ENCODE results near the gene ATP8B3. TPM values are rescaled to one million over a fixed set of nuclear protein-coding genes. Genes with fewer than 3 reads are reported as not detected.
"Not testable (repeated sequence)": the region's sequence is repeated elsewhere in the genome, so short reads cannot be mapped to it uniquely, and the experiment has no call there.

ATP8B3 gene
- total and polyA plus RNA-seq, 2 experiments from 2014 or later = 2.1 to 6.0 TPM

DNA sequence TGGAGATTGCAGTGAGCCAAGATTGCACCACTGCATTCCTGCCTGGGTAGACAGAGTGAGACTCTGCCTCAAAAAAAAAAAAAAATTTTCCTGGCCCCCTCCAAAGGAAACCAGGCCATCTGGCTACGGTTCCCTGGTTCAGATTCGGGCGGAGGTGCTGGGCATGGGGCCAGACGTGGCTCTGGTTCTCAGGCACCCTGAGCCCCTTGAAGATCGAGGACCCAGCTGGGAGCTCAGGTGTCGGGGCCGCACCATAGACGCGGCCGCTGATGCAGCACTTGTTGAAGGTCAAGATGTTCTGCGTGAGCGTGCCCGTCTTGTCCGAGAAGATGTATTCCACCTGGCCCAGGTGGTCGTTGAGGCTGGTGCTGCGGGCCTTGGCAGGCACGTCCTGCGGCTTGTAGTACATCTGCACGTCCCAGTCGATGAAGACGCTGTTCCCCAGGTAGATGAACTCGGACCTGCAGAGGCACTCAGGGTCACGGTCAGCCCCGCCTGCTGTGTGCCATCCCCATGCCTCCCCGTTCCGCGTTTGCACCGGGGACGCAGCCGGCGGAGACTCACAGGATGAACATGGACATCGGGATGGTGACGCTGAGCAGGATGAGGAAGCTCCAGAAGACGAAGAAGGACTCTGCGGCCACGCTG lies 12.3 kb downstream of the ATP8B3 start (continued):
- TF ChIP-seq, protein P1, sequence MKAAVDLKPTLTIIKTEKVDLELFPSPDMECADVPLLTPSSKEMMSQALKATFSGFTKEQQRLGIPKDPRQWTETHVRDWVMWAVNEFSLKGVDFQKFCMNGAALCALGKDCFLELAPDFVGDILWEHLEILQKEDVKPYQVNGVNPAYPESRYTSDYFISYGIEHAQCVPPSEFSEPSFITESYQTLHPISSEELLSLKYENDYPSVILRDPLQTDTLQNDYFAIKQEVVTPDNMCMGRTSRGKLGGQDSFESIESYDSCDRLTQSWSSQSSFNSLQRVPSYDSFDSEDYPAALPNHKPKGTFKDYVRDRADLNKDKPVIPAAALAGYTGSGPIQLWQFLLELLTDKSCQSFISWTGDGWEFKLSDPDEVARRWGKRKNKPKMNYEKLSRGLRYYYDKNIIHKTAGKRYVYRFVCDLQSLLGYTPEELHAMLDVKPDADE (IDR thresholded peaks at IDR 0.05) = no peak

DNA sequence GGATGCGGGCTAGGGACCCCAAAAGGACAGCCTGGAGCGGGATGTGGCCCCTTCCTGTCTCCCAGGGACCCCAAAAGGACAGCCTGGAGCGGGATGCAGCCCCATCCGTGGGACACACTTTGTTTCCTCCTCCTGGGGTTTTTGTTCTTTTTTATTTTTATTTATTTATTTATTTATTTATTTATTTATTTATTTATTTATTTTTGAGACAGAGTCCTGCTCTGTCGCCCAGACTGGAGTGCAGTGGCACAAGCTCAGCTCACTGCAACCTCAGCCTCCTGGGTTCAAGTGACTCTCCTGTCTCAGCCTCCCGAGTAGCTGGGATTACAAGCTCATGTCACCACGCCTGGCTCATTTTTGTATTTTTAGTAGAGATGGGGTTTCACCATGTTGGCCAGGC lies 14.8 kb downstream of the ATP8B3 start:
- not testable (repeated sequence) for H3K27ac Mint-ChIP-seq; H3F3A ChIP-seq (replicated peaks; ENCODE audit: low read depth); H3K27me3 ChIP-seq (ENCODE audit: insufficient read depth); H3K4me3 Mint-ChIP-seq; H2AFZ ChIP-seq; ATAC-seq; H3K9me3 Mint-ChIP-seq; H3K36me3 ChIP-seq (ENCODE audit: insufficient read depth); H3K4me3 ChIP-seq; H3K4me2 ChIP-seq; H3K27ac ChIP-seq (ENCODE audit: low read depth); H3K36me3 Mint-ChIP-seq (ENCODE audit: low read depth); DNase-seq (ENCODE audit: low spot score); H3K79me2 ChIP-seq (replicated peaks; ENCODE audit: insufficient read depth); H3K9me2 ChIP-seq (ENCODE audit: insufficient read depth); H4K20me1 ChIP-seq (replicated peaks; ENCODE audit: insufficient read depth)
- Mint-ChIP-seq H3K4me1 (peaks cover 13% of the 10 kb centered on the region), H3K27me3 (ENCODE audit: insufficient read depth, low read depth, poor library complexity) (peaks cover 12% of the 10 kb centered on the region)
- H3K4me1 ChIP-seq (ENCODE audit: insufficient read depth) = peaks cover 11% of the 10 kb centered on the region; the same call in 1 of the 2 replicates

DNA sequence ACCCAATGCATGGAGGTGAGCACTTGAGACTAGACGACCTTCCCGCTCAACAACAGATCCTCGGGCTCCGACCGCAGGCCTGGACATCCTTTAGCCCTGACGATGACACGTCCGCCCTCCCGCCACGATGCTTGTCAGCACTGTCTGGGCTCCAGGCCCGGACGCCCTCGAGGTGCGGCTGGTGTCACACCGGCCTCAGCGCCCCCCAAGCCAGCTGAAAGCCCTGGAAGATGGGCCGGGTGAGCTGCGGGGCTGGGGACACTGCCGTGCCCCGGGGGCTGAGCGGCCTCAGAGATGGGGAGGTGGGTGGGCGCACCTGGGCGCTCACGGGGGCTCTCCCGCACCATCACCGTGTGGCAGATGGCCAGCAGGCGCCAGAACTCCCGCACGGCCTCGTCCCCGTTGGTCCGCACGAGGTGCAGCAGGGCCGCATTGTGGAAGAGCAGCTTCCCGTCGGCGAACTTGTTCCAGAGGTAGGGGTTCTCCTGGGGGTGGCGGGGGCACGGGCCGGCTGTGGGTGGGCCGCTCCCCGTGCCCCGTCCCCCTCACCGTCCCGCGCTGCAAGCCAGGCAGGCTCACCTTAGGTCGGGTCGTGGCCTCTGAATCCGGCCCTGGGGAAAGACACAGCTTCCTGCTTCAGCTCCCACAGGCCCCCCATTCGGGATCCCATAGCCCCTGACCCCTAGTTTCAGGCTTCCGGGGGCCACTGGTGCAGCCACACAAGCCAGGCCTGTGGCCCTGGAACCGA lies 15.5 kb downstream of the ATP8B3 start:
- Histone ChIP-seq H3K79me2 (replicated peaks; ENCODE audit: insufficient read depth) (no peaks in the 10 kb centered on the region), H3K27ac (ENCODE audit: low read depth) (no peak overlapping the region), H3K36me3 (ENCODE audit: insufficient read depth) (no peaks in the 10 kb centered on the region), H3K4me1 (ENCODE audit: insufficient read depth) (peaks cover 11% of the 10 kb centered on the region; the same call in 1 of the 2 replicates), H2AFZ (peak overlapping the region; percentile 94), H3K4me2 (peak overlapping the region; percentile 72), H3K9me2 (ENCODE audit: insufficient read depth) (no peaks in the 10 kb centered on the region), H4K20me1 (replicated peaks; ENCODE audit: insufficient read depth) (no peaks in the 10 kb centered on the region), H3F3A (replicated peaks; ENCODE audit: low read depth) (no peaks in the 10 kb centered on the region), H3K27me3 (ENCODE audit: insufficient read depth) (no peaks in the 10 kb centered on the region), H3K4me3 (no peak overlapping the region)
- Mint-ChIP-seq H3K27ac (no peak overlapping the region), H3K36me3 (ENCODE audit: low read depth) (no peaks in the 10 kb centered on the region), H3K27me3 (ENCODE audit: insufficient read depth, low read depth, poor library complexity) (peaks cover 12% of the 10 kb centered on the region), H3K9me3 (peaks cover 3% of the 10 kb centered on the region; the same call in 2 of the 3 replicates), H3K4me1 (peaks cover 13% of the 10 kb centered on the region), H3K4me3 (no peak overlapping the region)
- ATAC-seq (peak; percentile 12), DNase-seq (ENCODE audit: low spot score) (no peak)
- TF ChIP-seq, protein P2, sequence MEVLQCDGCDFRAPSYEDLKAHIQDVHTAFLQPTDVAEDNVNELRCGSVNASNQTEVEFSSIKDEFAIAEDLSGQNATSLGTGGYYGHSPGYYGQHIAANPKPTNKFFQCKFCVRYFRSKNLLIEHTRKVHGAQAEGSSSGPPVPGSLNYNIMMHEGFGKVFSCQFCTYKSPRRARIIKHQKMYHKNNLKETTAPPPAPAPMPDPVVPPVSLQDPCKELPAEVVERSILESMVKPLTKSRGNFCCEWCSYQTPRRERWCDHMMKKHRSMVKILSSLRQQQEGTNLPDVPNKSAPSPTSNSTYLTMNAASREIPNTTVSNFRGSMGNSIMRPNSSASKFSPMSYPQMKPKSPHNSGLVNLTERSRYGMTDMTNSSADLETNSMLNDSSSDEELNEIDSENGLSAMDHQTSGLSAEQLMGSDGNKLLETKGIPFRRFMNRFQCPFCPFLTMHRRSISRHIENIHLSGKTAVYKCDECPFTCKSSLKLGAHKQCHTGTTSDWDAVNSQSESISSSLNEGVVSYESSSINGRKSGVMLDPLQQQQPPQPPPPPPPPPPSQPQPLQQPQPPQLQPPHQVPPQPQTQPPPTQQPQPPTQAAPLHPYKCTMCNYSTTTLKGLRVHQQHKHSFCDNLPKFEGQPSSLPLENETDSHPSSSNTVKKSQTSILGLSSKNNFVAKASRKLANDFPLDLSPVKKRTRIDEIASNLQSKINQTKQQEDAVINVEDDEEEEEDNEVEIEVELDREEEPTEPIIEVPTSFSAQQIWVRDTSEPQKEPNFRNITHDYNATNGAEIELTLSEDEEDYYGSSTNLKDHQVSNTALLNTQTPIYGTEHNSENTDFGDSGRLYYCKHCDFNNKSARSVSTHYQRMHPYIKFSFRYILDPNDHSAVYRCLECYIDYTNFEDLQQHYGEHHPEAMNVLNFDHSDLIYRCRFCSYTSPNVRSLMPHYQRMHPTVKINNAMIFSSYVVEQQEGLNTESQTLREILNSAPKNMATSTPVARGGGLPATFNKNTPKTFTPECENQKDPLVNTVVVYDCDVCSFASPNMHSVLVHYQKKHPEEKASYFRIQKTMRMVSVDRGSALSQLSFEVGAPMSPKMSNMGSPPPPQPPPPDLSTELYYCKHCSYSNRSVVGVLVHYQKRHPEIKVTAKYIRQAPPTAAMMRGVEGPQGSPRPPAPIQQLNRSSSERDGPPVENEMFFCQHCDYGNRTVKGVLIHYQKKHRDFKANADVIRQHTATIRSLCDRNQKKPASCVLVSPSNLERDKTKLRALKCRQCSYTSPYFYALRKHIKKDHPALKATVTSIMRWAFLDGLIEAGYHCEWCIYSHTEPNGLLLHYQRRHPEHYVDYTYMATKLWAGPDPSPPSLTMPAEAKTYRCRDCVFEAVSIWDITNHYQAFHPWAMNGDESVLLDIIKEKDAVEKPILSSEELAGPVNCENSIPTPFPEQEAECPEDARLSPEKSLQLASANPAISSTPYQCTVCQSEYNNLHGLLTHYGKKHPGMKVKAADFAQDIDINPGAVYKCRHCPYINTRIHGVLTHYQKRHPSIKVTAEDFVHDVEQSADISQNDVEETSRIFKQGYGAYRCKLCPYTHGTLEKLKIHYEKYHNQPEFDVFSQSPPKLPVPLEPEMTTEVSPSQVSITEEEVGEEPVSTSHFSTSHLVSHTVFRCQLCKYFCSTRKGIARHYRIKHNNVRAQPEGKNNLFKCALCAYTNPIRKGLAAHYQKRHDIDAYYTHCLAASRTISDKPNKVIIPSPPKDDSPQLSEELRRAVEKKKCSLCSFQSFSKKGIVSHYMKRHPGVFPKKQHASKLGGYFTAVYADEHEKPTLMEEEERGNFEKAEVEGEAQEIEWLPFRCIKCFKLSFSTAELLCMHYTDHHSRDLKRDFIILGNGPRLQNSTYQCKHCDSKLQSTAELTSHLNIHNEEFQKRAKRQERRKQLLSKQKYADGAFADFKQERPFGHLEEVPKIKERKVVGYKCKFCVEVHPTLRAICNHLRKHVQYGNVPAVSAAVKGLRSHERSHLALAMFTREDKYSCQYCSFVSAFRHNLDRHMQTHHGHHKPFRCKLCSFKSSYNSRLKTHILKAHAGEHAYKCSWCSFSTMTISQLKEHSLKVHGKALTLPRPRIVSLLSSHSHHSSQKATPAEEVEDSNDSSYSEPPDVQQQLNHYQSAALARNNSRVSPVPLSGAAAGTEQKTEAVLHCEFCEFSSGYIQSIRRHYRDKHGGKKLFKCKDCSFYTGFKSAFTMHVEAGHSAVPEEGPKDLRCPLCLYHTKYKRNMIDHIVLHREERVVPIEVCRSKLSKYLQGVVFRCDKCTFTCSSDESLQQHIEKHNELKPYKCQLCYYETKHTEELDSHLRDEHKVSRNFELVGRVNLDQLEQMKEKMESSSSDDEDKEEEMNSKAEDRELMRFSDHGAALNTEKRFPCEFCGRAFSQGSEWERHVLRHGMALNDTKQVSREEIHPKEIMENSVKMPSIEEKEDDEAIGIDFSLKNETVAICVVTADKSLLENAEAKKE (CRISPR knock-in tag; IDR thresholded peaks at IDR 0.05) = no peak
- TF ChIP-seq, protein P3, sequence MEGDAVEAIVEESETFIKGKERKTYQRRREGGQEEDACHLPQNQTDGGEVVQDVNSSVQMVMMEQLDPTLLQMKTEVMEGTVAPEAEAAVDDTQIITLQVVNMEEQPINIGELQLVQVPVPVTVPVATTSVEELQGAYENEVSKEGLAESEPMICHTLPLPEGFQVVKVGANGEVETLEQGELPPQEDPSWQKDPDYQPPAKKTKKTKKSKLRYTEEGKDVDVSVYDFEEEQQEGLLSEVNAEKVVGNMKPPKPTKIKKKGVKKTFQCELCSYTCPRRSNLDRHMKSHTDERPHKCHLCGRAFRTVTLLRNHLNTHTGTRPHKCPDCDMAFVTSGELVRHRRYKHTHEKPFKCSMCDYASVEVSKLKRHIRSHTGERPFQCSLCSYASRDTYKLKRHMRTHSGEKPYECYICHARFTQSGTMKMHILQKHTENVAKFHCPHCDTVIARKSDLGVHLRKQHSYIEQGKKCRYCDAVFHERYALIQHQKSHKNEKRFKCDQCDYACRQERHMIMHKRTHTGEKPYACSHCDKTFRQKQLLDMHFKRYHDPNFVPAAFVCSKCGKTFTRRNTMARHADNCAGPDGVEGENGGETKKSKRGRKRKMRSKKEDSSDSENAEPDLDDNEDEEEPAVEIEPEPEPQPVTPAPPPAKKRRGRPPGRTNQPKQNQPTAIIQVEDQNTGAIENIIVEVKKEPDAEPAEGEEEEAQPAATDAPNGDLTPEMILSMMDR (conservative IDR thresholded peaks at IDR 0.05; ENCODE audit: low read depth in 2 of 2) = no peak
- TF ChIP-seq STAT1 (IDR thresholded peaks at IDR 0.05; ENCODE audit: unreplicated experiment) (no peak), ZNF331 (CRISPR knock-in tag; IDR thresholded peaks at IDR 0.05; ENCODE audit: low read depth) (no peak), ZNF114 (CRISPR knock-in tag; IDR thresholded peaks at IDR 0.05) (no peak), EZH2 (IDR thresholded peaks at IDR 0.05; ENCODE audit: low read depth, unreplicated experiment) (no peak), JUNB (IDR thresholded peaks at IDR 0.05; ENCODE audit: unreplicated experiment) (no peak), NANOG (IDR thresholded peaks at IDR 0.05; ENCODE audit: borderline replicate concordance) (no peak)

Data from GM23338 (cell line).